IgD-negative memory B cell (primary cell): Measurements from ENCODE around the gene HDAC10. TPM values are rescaled to one million over a fixed set of nuclear protein-coding genes. Genes with fewer than 3 reads are reported as not detected.
"Not testable (repeated sequence)": the region's sequence is repeated elsewhere in the genome, so short reads cannot be mapped to it uniquely, and the experiment has no call there.

Experiments used
- H3K27ac Mint-ChIP-seq, 3 donors: one replicate each; pipeline ENCODE4 v1.8.0; 2020 to 2022; ENCODE audit warnings: mild to moderate bottlenecking in 3 of 3, mixed read lengths in 3 of 3, moderate library complexity in 1 of 3
- H3K27me3 Mint-ChIP-seq: one replicate; pipeline ENCODE4 v1.8.0; 2021; ENCODE audit warnings: mixed read lengths
- H3K36me3 Mint-ChIP-seq: one replicate; pipeline ENCODE4 v1.8.0; 2020; ENCODE audit warnings: mild to moderate bottlenecking, mixed read lengths
- H3K4me1 Mint-ChIP-seq, 3 donors: one replicate each; pipeline ENCODE4 v1.8.0; 2020 to 2022; ENCODE audit warnings: mixed read lengths in 3 of 3, mild to moderate bottlenecking in 1 of 3
- H3K4me3 Mint-ChIP-seq, 4 donors: one replicate each; pipeline ENCODE4 v1.8.0; 2020 to 2022; ENCODE audit warnings: mild to moderate bottlenecking in 4 of 4, mixed read lengths in 4 of 4, moderate library complexity in 3 of 4
- H3K9me3 Mint-ChIP-seq, 3 donors: one replicate each; pipeline ENCODE4 v1.8.0; 2020 to 2021; ENCODE audit warnings: mixed read lengths in 3 of 3, mild to moderate bottlenecking in 1 of 3
- polyA plus RNA-seq: library from polyadenylated mRNA; unstranded; fragments of 300-500 nt; fragmentation: Illumina TruSeq; gene quantifications from one replicate; pipeline ENCODE4 v1.2.3, GENCODE V29; 2021

HDAC10 gene
- polyA plus RNA-seq, 1 donor from 2014 or later = 8.6 TPM

DNA sequence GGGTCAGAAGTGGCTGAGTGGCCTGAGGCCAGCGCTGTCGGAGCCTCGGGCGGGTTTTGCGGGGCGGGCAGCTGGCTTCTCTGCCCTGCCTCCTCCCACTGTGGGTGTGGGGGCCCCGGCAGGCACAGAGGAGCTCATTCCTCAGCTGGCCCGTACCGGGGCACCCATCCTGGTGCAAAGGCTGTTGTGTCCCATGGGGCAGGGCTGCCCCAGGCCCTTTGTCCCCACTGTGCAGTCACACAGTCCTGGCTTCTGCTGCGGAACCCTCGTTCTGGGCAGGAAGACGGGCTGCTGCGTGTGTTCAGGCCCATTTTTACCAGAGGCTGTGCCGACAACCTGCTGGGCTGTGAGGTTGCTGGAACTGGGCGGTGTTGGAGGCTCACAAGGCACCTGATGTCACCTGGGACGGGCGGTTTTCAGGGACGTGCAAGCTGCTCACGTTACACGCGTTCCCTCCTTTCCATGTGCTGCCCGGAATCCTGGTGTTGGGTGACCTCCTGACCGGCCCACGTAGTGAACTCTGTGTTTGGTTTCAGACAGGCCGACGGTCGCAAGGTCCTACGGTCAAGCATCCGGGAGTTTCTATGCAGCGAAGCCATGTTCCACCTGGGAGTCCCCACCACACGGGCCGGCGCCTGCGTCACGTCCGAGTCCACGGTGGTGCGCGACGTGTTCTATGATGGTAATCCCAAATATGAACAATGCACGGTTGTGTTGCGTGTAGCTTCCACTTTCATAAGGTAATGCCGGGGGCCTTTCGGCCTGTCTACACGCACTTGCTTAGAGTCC, 45.1 kb downstream of the HDAC10 start:
- Mint-ChIP-seq H3K27ac (no peak overlapping the region), H3K27me3 (no peaks in the 10 kb centered on the region), H3K4me3 (no peak overlapping the region), H3K9me3 (no peaks in the 10 kb centered on the region), H3K4me1 (peaks cover 19 to 20% (median 19%) of the 10 kb centered on the region in 3 donors), H3K36me3 (no peaks in the 10 kb centered on the region)

DNA sequence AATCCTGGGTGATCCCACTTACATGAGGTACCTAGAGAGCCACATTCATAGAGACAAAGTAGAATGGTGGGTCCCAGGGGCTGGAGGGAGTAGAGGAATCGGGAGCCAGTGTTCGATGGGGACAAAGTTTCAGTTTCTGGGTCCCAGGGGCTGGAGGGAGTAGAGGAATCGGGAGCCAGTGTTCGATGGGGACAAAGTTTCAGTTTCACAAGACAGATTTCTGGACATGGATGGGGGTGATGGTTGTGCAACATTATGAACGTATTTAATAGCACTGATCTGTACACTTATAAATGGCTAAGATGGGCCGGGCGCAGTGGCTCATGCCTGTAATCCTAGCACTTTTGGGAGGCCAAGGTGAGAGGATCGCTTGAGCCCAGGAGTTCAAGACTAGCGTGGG, 46.1 kb downstream of the HDAC10 start:
- not testable (repeated sequence) for H3K27me3 Mint-ChIP-seq, H3K9me3 Mint-ChIP-seq, H3K36me3 Mint-ChIP-seq
- Mint-ChIP-seq H3K4me3 (peak overlapping the region in 2 of 4 donors; percentile 1 to 7), H3K4me1 (peaks cover 18 to 19% (median 19%) of the 10 kb centered on the region in 3 donors), H3K27ac (peak overlapping the region in 2 of 3 donors; percentile 17 to 70)

GRCh38 chr22:50204571-50204970, 46.5 kb downstream of the HDAC10 start:
- Mint-ChIP-seq H3K27ac (peak overlapping the region in 1 of 3 donors; percentile 17), H3K9me3 (no peaks in the 10 kb centered on the region)

DNA sequence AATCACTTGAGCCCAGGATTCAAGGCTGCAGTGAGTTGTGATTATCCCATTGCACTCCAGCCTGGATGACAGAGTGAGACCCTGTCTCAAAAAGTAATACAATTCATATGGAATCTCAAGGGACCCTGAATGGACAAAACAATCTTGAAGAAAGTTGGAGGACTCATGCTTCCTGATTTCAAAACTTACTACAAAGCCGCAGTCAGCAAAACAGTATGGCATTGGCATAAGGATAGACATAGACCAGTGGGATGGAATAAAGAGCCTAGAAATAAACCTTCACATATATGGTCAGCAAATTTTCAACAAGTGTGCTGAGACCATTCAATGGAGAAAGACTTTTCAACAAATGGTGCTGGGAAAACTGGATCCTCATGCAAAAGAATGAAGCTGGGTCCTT, 47.8 kb downstream of the HDAC10 start:
- no peaks in the 10 kb centered on the region for H3K9me3 Mint-ChIP-seq
- H3K27me3 Mint-ChIP-seq = no peaks in the 10 kb centered on the region
- H3K4me1 Mint-ChIP-seq = peaks cover 13 to 19% (median 15%) of the 10 kb centered on the region in 3 donors
- H3K27ac Mint-ChIP-seq = peak overlapping the region in 1 of 3 donors; percentile 56
- no peaks in the 10 kb centered on the region for H3K36me3 Mint-ChIP-seq
- peak overlapping the region in 1 of 4 donors; percentile 90 for H3K4me3 Mint-ChIP-seq

More at GRCh38 chr22:50204571-50204970, 46.5 kb downstream of the HDAC10 start:
- peak overlapping the region in 1 of 4 donors; percentile 7 for H3K4me3 Mint-ChIP-seq
- no peaks in the 10 kb centered on the region for H3K27me3 Mint-ChIP-seq
- H3K4me1 Mint-ChIP-seq = peaks cover 14 to 16% (median 15%) of the 10 kb centered on the region in 3 donors
- no peaks in the 10 kb centered on the region for H3K36me3 Mint-ChIP-seq

GRCh38 chr22:50202130-50202666, 48.9 kb downstream of the HDAC10 start:
- no peaks in the 10 kb centered on the region for H3K27me3 Mint-ChIP-seq
- peaks cover 2% of the 10 kb centered on the region for H3K36me3 Mint-ChIP-seq
- no peaks in the 10 kb centered on the region for H3K9me3 Mint-ChIP-seq
- H3K4me1 Mint-ChIP-seq = peaks cover 10 to 13% (median 12%) of the 10 kb centered on the region in 3 donors
- peak overlapping the region; percentile 13 to 94 (median 91) for H3K27ac Mint-ChIP-seq
- peak overlapping the region; percentile 85 to 94 (median 88) for H3K4me3 Mint-ChIP-seq

GRCh38 chr22:50201191-50202129, 49.6 kb downstream of the HDAC10 start:
- Mint-ChIP-seq H3K27ac (peak overlapping the region; percentile 13 to 94 (median 91)), H3K27me3 (no peaks in the 10 kb centered on the region), H3K9me3 (no peaks in the 10 kb centered on the region)

DNA sequence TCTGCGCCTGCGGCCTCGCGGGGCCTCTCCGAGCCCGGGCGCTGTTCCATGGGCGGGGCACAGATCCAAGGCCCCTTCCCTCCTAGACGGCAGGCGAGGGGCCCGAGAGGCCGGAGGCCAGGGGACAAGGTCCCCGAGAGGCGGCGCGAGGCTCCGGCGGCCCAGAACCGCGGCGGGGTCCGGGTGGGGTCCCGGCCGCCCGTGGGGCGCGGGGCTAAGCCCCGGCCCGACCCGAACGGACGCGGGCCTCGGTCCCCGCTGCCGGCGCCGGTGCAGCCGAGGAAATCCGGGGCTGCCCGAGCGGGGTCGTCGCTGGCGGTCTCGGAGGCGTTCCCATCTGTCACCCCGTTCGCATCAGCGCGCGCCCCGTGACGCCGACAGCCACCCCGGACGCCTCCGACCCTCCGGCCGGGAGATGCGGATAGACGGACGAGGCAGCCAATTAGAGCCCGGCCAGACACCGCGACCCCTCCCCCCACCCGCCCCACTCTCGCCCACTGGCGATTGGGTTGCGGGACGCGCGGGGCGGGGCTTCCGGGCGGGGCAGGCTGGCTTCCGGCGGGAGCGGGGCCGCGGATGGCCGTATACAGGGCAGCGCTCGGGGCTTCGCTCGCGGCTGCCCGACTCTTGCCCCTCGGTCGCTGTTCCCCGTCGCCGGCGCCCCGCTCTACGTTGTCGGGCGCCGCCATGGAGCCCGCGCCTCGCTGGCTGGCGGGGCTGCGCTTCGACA, 50.4 kb downstream of the HDAC10 start, which contains the start of gene SELENOO:
TSS of gene SELENOO (plus strand) at position 551 of the 730 bp plus-strand sequence. CDS start at position 577, 26 bp downstream.
- H3K27me3 Mint-ChIP-seq = no peaks in the 10 kb centered on the region
- peaks cover 11 to 13% (median 12%) of the 10 kb centered on the region in 3 donors for H3K4me1 Mint-ChIP-seq
- no peaks in the 10 kb centered on the region for H3K9me3 Mint-ChIP-seq
- peak within 1 kb of the TSS; percentile 81 to 94 (median 91) for H3K27ac Mint-ChIP-seq
- peaks cover 2% of the 10 kb centered on the region for H3K36me3 Mint-ChIP-seq
- H3K4me3 Mint-ChIP-seq = peak within 1 kb of the TSS; percentile 85 to 94 (median 90)

More at GRCh38 chr22:50201191-50202129, 49.6 kb downstream of the HDAC10 start:
- H3K36me3 Mint-ChIP-seq = peaks cover 2% of the 10 kb centered on the region
- H3K4me3 Mint-ChIP-seq = peak overlapping the region; percentile 85 to 94 (median 88)
- H3K4me1 Mint-ChIP-seq = peaks cover 10 to 13% (median 12%) of the 10 kb centered on the region in 3 donors

DNA sequence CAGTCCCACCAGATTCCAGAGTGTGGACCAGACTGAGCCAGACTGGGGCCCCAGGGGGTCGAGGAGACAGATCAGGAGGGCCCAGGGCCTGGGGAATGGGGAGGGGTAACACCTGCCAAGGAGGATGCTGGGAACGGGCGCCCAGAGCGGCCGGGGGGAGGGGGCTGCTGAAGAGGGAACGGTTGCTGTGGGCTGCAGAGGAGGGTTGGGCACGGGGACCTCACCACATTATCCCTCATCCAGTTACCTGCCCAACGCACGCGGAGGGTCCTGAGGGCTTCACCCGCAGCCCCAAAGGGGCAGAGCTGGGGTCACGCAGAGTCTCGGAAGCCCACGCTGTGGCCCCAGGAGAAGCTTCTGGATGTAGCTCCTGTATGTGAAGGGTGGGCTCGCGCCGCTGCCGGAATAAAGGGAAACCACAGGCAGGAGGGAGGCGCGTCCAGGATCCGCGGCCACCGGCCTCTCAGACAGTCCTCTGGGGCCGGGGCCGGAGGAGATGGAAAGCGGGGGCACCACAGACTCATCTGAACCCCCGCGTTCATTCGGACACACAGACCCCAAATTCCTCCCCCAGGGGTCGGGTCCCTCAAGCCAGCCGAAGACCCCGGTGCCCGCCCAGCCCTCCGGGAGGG, 51.1 kb downstream of the HDAC10 start:
- Mint-ChIP-seq H3K27ac (peak overlapping the region; percentile 80 to 81 (median 81)), H3K27me3 (no peaks in the 10 kb centered on the region), H3K9me3 (no peaks in the 10 kb centered on the region), H3K4me1 (peaks cover 12 to 13% (median 12%) of the 10 kb centered on the region in 3 donors), H3K4me3 (peak overlapping the region; percentile 71 to 90 (median 80)), H3K36me3 (peaks cover 2% of the 10 kb centered on the region)

- H3K27me3 Mint-ChIP-seq = no peaks in the 10 kb centered on the region
- peak overlapping the region; percentile 71 to 90 (median 80) for H3K4me3 Mint-ChIP-seq
- peaks cover 2% of the 10 kb centered on the region for H3K36me3 Mint-ChIP-seq
- no peaks in the 10 kb centered on the region for H3K9me3 Mint-ChIP-seq
- H3K27ac Mint-ChIP-seq = peak overlapping the region; percentile 80 to 81 (median 81)
- H3K4me1 Mint-ChIP-seq = peaks cover 10 to 13% (median 11%) of the 10 kb centered on the region in 3 donors
Observed at GRCh38 chr22:50199251-50199721, 51.8 kb downstream of the HDAC10 start.

DNA sequence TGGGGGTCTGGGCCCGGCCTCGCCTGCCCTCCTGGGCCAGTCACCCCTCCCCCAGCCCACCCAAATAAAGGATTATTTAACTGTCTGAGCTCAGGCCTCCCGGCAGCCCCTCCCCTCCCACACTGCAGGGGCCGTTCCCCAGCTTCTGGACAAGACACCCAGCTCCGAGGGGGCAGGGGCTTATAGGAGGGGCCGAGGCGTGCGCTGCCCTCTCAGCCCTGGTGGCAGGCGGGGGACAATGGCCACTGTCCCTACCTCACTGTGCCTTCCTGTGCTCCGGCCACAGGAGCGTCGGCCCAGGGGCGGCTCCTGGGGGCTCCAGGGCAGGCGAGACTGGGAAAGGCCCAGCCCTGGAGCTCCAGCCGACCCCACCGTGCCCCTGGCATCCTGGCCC, 52.4 kb downstream of the HDAC10 start:
- Mint-ChIP-seq H3K27me3 (no peaks in the 10 kb centered on the region), H3K36me3 (peaks cover 2% of the 10 kb centered on the region), H3K9me3 (no peaks in the 10 kb centered on the region), H3K4me1 (peaks cover 10 to 11% (median 10%) of the 10 kb centered on the region in 3 donors), H3K27ac (peak overlapping the region in 1 of 3 donors; percentile 81), H3K4me3 (no peak overlapping the region)

- Mint-ChIP-seq H3K27ac (peak overlapping the region in 2 of 3 donors; percentile 60 to 82), H3K9me3 (no peaks in the 10 kb centered on the region), H3K4me3 (peak overlapping the region in 1 of 4 donors; percentile 55), H3K36me3 (peaks cover 2% of the 10 kb centered on the region), H3K4me1 (peaks cover 6 to 11% (median 11%) of the 10 kb centered on the region in 3 donors), H3K27me3 (no peaks in the 10 kb centered on the region)
Observed at GRCh38 chr22:50197856-50198623, 53.0 kb downstream of the HDAC10 start.

GRCh38 chr22:50197000-50197800, 53.9 kb downstream of the HDAC10 start:
- Mint-ChIP-seq H3K9me3 (no peaks in the 10 kb centered on the region), H3K4me3 (no peak overlapping the region), H3K36me3 (peaks cover 2% of the 10 kb centered on the region), H3K27ac (peak overlapping the region in 1 of 3 donors; percentile 84), H3K4me1 (peaks cover 10 to 20% (median 18%) of the 10 kb centered on the region in 3 donors), H3K27me3 (no peaks in the 10 kb centered on the region)
